ENCODE measurements around the gene SLC9A9. TPM values are rescaled to one million over a fixed set of nuclear protein-coding genes. Genes with fewer than 3 reads are reported as not detected.

The SLC9A9 gene
- polyA plus RNA-seq, 10 donors: 10.5 to 14.8 (median 12.2) TPM

DNA sequence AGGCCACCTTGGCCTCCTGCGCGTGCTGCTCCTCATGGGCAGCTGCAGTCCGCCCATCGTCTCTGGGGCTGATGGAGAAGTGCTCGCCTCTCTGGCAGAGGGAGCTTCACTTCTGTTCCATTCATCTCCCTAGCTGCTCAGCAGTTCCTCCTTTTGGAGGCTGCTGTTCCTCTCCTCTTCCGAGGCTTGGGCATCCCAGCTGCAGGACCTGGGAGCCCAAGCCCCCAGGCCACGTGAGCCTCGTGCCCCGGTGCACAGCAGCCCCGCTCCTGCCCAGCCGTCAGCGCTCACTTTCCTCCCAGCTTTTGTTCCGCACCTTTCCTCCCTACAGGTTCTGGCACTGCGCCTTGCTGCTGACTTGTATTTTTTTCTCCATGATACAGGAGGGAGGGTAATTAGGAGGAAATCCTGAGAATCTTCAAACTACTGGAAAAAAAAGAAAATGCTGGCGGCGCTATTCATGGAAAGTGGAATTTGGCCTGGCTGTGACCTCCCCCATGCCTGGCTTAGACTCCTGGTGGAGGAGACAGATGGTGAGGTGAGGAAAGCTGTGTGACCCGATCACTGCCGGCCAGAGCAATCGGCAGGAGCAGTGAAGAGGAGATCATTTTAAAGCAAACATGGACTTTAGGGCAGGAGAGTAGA, 518.6 kb downstream of the SLC9A9 start:
- peak in 2 of 3 donors; percentile 67 to 85 for DNase-seq

GRCh38 chr3:143328451-143328850, 519.8 kb downstream of the SLC9A9 start:
- DNase-seq: no peak

DNA sequence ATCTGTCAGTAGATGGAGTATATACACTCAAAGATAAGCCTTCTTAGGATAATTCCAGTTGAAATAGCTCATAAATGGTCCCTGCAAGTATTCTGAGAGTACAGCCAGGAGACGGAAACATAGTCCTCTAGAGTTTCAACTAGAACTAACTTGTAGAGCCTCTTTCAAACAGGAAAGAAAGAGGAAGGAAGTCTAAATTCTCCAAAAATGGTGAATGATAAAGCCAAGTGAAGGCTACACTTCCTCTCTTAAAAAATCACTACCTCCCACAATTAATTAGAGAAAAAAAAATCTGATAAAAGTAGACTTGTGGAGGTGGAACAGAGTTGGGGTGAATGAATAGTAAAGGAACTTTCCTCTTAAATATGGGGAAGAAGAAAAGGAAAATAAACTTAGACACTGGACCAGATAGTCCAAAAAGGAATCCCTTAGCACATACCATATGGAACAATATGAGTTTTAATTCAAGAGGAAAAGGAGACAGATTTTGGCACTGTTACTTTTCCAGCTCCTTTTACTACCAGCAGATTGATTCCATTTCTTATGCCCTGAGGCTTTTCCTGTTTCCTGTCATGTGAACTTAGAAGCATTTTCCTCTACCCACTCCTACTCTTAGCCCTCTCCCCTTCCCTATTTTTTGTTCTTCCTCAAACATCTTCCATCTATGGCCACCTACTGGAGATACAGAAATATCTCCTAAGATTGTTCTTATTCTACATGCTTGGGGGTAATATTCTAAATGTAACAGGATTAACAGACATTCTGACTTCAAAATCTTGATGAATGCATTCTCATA, 521.1 kb downstream of the SLC9A9 start:
- peak in 1 of 3 donors; percentile 36 for DNase-seq

- DNase-seq: no peak
These were observed 527.1 kb downstream of the SLC9A9 start for GRCh38 chr3:143321058-143321769.

DNA sequence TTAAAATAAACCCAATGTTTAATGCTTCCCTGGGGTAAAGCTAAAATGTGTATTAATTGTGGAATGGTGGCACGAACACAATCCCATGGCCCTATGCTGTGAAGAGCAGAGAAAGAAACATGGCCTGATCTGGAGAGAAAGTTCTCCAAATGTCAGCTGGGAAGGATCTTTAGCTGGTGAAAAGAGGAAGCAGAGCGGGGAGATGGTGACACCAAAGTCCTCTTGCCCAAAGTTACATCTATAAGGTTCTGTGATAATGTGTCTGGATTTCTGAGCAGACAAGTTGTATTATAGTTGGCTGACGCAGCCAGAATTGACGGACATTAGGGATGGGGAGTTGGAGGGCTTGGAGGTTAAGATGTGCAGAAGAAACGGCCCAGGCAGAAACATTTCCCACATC, 532.5 kb downstream of the SLC9A9 start:
- DNase-seq: no peak

- peak; percentile 45 to 83 (median 68) for DNase-seq
These were observed 533.8 kb downstream of the SLC9A9 start for GRCh38 chr3:143314251-143315093.

- DNase-seq: no peak
These were observed 534.4 kb downstream of the SLC9A9 start for GRCh38 chr3:143313893-143314188.

DNA sequence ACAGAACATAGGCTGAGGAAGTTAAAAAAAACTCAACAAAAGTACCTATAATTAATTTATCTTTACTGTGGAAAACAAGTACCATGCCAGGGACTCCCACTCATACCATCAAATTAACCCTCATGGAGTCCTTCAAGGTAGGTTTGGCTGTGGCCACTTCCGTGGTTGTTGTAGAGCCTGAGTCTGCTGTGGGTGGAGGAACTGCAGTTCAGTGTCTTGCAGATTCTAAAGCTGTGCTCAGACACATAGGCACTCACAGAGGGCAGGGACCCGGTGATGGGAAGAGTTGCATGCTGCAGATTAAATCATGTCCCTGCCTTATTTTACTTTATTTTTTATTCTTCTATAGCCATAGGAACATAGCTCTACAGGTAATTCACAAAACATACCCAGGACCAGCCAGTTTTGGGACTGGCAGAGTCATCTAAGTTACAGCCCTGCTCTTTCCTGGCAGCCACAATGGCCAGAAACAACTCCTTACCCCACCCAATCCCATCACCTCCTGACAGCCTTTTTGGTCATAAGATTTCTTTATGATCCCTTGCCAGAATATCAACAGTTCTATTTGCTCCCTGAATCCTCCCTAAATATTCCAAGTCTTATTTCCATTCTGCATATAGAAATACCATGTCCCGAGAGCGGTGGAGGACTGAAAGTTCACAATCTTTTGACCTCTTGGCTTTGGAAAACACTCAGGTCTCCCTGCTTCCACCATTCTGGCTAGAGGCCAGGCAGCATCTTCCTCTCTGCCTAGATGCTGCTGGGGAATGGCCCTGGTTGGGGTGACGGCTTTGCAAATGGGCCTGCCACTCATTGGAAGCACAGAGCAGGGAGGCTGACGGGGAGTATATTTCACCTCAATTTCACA, 535.0 kb downstream of the SLC9A9 start:
- peak in 1 of 3 donors; percentile 21 for DNase-seq

GRCh38 chr3:143311096-143311495, 537.2 kb downstream of the SLC9A9 start:
- no peak for DNase-seq

GRCh38 chr3:143309705-143310104, 538.6 kb downstream of the SLC9A9 start:
- DNase-seq: peak in 2 of 3 donors; percentile 46 to 65

GRCh38 chr3:143307613-143308183, 540.6 kb downstream of the SLC9A9 start:
- DNase-seq: no peak

DNA sequence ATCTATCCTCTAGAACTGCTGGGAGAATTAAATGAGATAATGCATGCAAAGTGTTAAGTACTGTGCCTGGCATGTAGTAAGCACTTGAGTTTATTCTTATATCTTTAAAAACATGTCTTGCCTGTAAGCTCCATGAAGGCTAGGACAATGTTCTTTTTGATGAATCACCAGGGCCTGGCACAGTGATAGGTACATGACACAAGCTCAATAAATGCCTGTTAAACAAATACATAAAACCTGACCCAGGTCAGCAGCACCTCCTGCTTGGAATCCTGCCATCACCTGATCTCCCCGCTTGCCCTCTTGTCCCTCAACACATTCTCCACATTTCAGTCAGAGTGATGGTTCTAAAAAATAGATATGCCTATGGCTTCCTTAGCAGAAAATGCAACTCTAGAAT, 541.9 kb downstream of the SLC9A9 start:
- no peak for DNase-seq

DNA sequence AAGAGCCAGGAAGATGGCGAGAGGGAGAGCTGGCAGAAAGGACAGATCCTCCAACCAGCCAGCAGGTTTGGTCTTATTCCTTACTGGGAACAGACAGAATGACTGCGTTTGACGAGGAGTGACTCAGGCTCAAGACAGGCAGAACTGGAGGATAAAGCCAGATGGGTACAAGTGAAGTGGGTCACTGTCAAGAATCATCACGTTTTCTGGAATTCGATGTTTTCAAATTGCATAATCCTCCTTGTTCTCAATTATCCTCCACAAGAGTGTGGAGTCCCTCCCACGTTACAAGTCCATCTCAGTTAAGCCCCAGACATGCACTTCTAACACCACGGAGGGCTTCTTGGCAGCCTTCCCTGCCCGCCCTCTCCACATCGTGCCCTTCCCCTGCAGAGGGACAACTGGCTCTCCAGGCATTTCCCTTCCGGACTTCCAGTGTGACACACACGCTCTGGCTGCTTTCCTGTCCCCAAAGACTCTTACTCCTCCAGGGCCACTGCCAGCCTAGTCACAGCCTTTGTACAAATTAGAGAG, 545.6 kb downstream of the SLC9A9 start:
- DNase-seq: peak; percentile 22 to 61 (median 29)

DNA sequence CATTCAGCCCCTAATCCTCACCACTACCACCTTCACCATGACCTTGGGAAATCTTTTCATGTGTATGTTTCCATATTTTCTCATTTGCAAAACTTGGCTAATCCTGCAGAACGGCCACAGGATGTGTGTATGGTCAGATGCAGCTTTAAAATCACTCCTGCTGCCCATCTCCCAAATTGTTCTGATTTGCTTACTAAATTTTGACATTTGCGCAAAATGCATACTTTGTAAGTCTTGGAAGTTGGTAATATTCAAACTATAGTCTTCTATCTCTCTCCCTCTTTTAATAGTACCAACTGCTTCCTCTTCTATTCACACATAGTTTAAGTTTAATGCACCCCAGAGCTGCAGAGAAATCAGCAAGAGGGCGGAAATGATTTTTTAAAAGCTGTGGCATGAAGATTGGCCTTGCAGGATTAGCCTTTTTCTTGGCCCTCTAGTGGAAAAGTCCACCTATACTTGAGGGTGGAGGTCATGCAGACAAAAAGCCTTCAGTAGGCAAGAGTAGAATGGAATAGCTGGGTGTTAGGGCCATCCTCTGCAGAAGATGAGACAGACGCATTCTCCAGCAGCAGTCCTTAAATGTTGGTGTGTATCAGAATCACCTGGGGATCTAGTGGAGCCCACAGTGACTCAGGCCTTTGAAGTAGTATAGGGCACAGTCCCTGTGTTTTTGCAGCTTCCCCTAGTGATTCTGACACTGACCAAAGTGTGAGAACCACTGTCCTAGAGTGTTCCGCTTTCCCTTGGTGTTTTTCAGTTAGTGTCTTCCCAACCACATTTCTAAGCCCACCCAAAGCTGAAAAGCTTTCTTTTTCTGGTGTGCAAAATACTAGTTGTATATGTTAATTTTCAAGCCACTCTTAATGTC, 547.0 kb downstream of the SLC9A9 start:
- DNase-seq: no peak

GRCh38 chr3:143298886-143299535, 549.3 kb downstream of the SLC9A9 start:
- DNase-seq: no peak

DNA sequence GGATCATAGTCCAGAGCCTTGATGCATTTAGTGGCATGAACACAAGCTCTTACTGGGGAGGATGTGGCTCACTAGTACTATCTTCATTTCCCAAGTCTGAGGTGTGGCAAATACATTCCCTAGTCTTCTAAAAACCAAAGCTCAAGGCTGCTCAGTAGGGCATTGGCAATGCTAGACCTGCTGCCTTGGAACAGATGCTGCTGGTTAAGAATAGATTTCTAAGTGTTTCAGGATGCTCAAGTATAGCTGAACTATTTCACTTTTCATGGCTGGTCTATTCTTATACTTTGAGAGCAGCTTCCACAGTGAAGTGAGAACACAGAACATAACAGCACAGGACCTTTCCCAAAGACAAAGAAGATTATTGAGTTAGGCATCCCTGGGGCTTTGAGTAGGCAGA, 549.9 kb downstream of the SLC9A9 start:
- no peak for DNase-seq

GRCh38 chr3:143295201-143296080, 552.8 kb downstream of the SLC9A9 start:
- DNase-seq: no peak

GRCh38 chr3:143294188-143294587, 554.1 kb downstream of the SLC9A9 start:
- DNase-seq: no peak

Data from muscle of back (tissue), 11 donors.